HG03565 (cell line): ENCODE data around the gene MED27.
A peak's percentile ranks its signal among the peaks of the same experiment; 100 is the strongest.
"Not testable (repeated sequence)": the region's sequence is repeated elsewhere in the genome, so short reads cannot be mapped to it uniquely, and the experiment has no call there.

ENCODE experiments used
- ATAC-seq: cut with Tn5 transposase; IDR thresholded peaks from one replicate; pipeline ENCODE4 v1.9.1; 2021; ENCODE audit warnings: mild to moderate bottlenecking, moderate library complexity; ENCODE audit not compliant: unreplicated experiment

The MED27 gene

GRCh38 chr9:132020272-132020671 lies 59.4 kb downstream of the MED27 start:
- no peak for ATAC-seq

GRCh38 chr9:132019702-132020101 lies 60.0 kb downstream of the MED27 start:
- no peak for ATAC-seq

- no peak for ATAC-seq
Observed at GRCh38 chr9:132018957-132019405, 60.7 kb downstream of the MED27 start.

- ATAC-seq, result no peak
Observed at GRCh38 chr9:132016456-132016855, 63.2 kb downstream of the MED27 start.

GRCh38 chr9:132015866-132016265 lies 63.8 kb downstream of the MED27 start:
- no peak for ATAC-seq

GRCh38 chr9:132014218-132014805 lies 65.4 kb downstream of the MED27 start:
- no peak for ATAC-seq

GRCh38 chr9:132012704-132013357 lies 66.8 kb downstream of the MED27 start:
- ATAC-seq, result no peak

- no peak for ATAC-seq
Observed at GRCh38 chr9:132011896-132012295, 67.8 kb downstream of the MED27 start.

- no peak for ATAC-seq
Observed at GRCh38 chr9:132011309-132011708, 68.4 kb downstream of the MED27 start.

- ATAC-seq, result not testable (repeated sequence)
Observed at GRCh38 chr9:132010201-132010600, 69.5 kb downstream of the MED27 start.

- ATAC-seq, result no peak
Observed at GRCh38 chr9:132008855-132009812, 70.5 kb downstream of the MED27 start.

GRCh38 chr9:132008184-132008803 lies 71.4 kb downstream of the MED27 start:
- no peak for ATAC-seq

- no peak for ATAC-seq
Observed at GRCh38 chr9:132007371-132008025, 72.2 kb downstream of the MED27 start.

GRCh38 chr9:132006677-132007370 lies 72.8 kb downstream of the MED27 start:
- ATAC-seq, result peak; percentile 70

GRCh38 chr9:132005899-132006298 lies 73.8 kb downstream of the MED27 start:
- no peak for ATAC-seq

- ATAC-seq, result no peak
Observed at GRCh38 chr9:132004323-132004722, 75.3 kb downstream of the MED27 start.

GRCh38 chr9:132003896-132004295 lies 75.8 kb downstream of the MED27 start:
- no peak for ATAC-seq

GRCh38 chr9:132003319-132003704 lies 76.4 kb downstream of the MED27 start:
- ATAC-seq, result no peak

GRCh38 chr9:132002643-132003318 lies 76.9 kb downstream of the MED27 start:
- ATAC-seq, result no peak
